ENCODE results near the gene ARMC2.
"Not testable (repeated sequence)": the region's sequence is repeated elsewhere in the genome, so short reads cannot be mapped to it uniquely, and the experiment has no call there.

The ARMC2 gene

GRCh38 chr6:108922499-108922898, 74.3 kb downstream of the ARMC2 start:
- TF ChIP-seq CTCF (conservative IDR thresholded peaks at IDR 0.05; ENCODE audit: low read length) (no peak), EZH2phosphoT487 (IDR thresholded peaks at IDR 0.05; ENCODE audit: borderline replicate concordance) (no peak)
- H3K79me2 ChIP-seq (ENCODE audit: insufficient read depth, low read length), result no peaks in the 10 kb centered on the region
- H3K27me3 ChIP-seq (ENCODE audit: insufficient read depth, low read length, poor library complexity, severe bottlenecking), result no peaks in the 10 kb centered on the region
- peak overlapping the region; percentile 69; the same call in 1 of the 2 replicates for H2AFZ ChIP-seq (ENCODE audit: low read length)
- H3K9me2 ChIP-seq (replicated peaks; ENCODE audit: low read depth, low read length), result no peaks in the 10 kb centered on the region
- H3K4me1 ChIP-seq (ENCODE audit: insufficient read depth, low read length, poor library complexity, severe bottlenecking), result peaks cover 37% of the 10 kb centered on the region
- no peaks in the 10 kb centered on the region for H3K9me3 ChIP-seq (ENCODE audit: insufficient read depth, low read depth, low read length)
- no peak overlapping the region for H3K4me3 ChIP-seq (ENCODE audit: low read length, poor library complexity, severe bottlenecking)
- H3F3A ChIP-seq (ENCODE audit: low read depth), result no peaks in the 10 kb centered on the region
- H3K36me3 ChIP-seq (ENCODE audit: insufficient read depth, low read length), result no peaks in the 10 kb centered on the region
- no peaks in the 10 kb centered on the region for H4K20me1 ChIP-seq (ENCODE audit: insufficient read depth, low read length, poor library complexity, severe bottlenecking)
- no peak overlapping the region for H3K9ac ChIP-seq (ENCODE audit: low read depth, low read length, poor library complexity, severe bottlenecking)
- no peak overlapping the region for H3K4me2 ChIP-seq (ENCODE audit: low read depth, low read length, poor library complexity, severe bottlenecking)

- Histone ChIP-seq H3K4me2 (ENCODE audit: low read depth, low read length, poor library complexity, severe bottlenecking) (no peak overlapping the region), H3K27me3 (ENCODE audit: insufficient read depth, low read length, poor library complexity, severe bottlenecking) (no peaks in the 10 kb centered on the region), H3K9ac (ENCODE audit: low read depth, low read length, poor library complexity, severe bottlenecking) (no peak overlapping the region), H3K4me3 (ENCODE audit: low read length, poor library complexity, severe bottlenecking) (no peak overlapping the region), H4K20me1 (ENCODE audit: insufficient read depth, low read length, poor library complexity, severe bottlenecking) (no peaks in the 10 kb centered on the region), H3K9me2 (replicated peaks; ENCODE audit: low read depth, low read length) (no peaks in the 10 kb centered on the region), H3K79me2 (ENCODE audit: insufficient read depth, low read length) (no peaks in the 10 kb centered on the region), H2AFZ (ENCODE audit: low read length) (0 out of 2 replicates have a peak overlapping the region, but pooled peaks have one; percentile 3), H3F3A (ENCODE audit: low read depth) (no peaks in the 10 kb centered on the region), H3K36me3 (ENCODE audit: insufficient read depth, low read length) (no peaks in the 10 kb centered on the region), H3K4me1 (ENCODE audit: insufficient read depth, low read length, poor library complexity, severe bottlenecking) (peaks cover 11% of the 10 kb centered on the region), H3K9me3 (ENCODE audit: insufficient read depth, low read depth, low read length) (no peaks in the 10 kb centered on the region)
- TF ChIP-seq CTCF (conservative IDR thresholded peaks at IDR 0.05; ENCODE audit: low read length), result no peak
- no peak for TF ChIP-seq EZH2phosphoT487 (IDR thresholded peaks at IDR 0.05; ENCODE audit: borderline replicate concordance)
Measured at GRCh38 chr6:108927927-108928326, 79.7 kb downstream of the ARMC2 start.

- H3F3A ChIP-seq (ENCODE audit: low read depth), result no peaks in the 10 kb centered on the region
- H2AFZ ChIP-seq (ENCODE audit: low read length), result 0 out of 2 replicates have a peak overlapping the region, but pooled peaks have one; percentile 3
- H3K36me3 ChIP-seq (ENCODE audit: insufficient read depth, low read length), result no peaks in the 10 kb centered on the region
- no peaks in the 10 kb centered on the region for H3K79me2 ChIP-seq (ENCODE audit: insufficient read depth, low read length)
- H3K9me2 ChIP-seq (replicated peaks; ENCODE audit: low read depth, low read length), result no peaks in the 10 kb centered on the region
- H3K4me1 ChIP-seq (ENCODE audit: insufficient read depth, low read length, poor library complexity, severe bottlenecking), result peaks cover 7% of the 10 kb centered on the region
- H3K9me3 ChIP-seq (ENCODE audit: insufficient read depth, low read depth, low read length), result no peaks in the 10 kb centered on the region
- H3K27me3 ChIP-seq (ENCODE audit: insufficient read depth, low read length, poor library complexity, severe bottlenecking), result no peaks in the 10 kb centered on the region
- TF ChIP-seq EZH2phosphoT487 (IDR thresholded peaks at IDR 0.05; ENCODE audit: borderline replicate concordance) (no peak), CTCF (conservative IDR thresholded peaks at IDR 0.05; ENCODE audit: low read length) (no peak)
- no peak overlapping the region for H3K4me3 ChIP-seq (ENCODE audit: low read length, poor library complexity, severe bottlenecking)
- no peak overlapping the region for H3K9ac ChIP-seq (ENCODE audit: low read depth, low read length, poor library complexity, severe bottlenecking)
- H4K20me1 ChIP-seq (ENCODE audit: insufficient read depth, low read length, poor library complexity, severe bottlenecking), result no peaks in the 10 kb centered on the region
- no peak overlapping the region for H3K4me2 ChIP-seq (ENCODE audit: low read depth, low read length, poor library complexity, severe bottlenecking)
Measured at GRCh38 chr6:108928650-108929049, 80.4 kb downstream of the ARMC2 start.

GRCh38 chr6:108931090-108931489, 82.9 kb downstream of the ARMC2 start:
- H3K4me3 ChIP-seq (ENCODE audit: low read length, poor library complexity, severe bottlenecking); H3K79me2 ChIP-seq (ENCODE audit: insufficient read depth, low read length); H3K9me3 ChIP-seq (ENCODE audit: insufficient read depth, low read depth, low read length); H3K9ac ChIP-seq (ENCODE audit: low read depth, low read length, poor library complexity, severe bottlenecking); H2AFZ ChIP-seq (ENCODE audit: low read length); H3K4me2 ChIP-seq (ENCODE audit: low read depth, low read length, poor library complexity, severe bottlenecking); H3K4me1 ChIP-seq (ENCODE audit: insufficient read depth, low read length, poor library complexity, severe bottlenecking); H3F3A ChIP-seq (ENCODE audit: low read depth); H3K9me2 ChIP-seq (replicated peaks; ENCODE audit: low read depth, low read length); H3K27me3 ChIP-seq (ENCODE audit: insufficient read depth, low read length, poor library complexity, severe bottlenecking); H3K36me3 ChIP-seq (ENCODE audit: insufficient read depth, low read length); H4K20me1 ChIP-seq (ENCODE audit: insufficient read depth, low read length, poor library complexity, severe bottlenecking): not testable (repeated sequence)
